Effector memory CD4-positive, alpha-beta T cell (primary cell): ENCODE measurements around the gene PARP9.

Source experiments
- DNase-seq, 3 donors: peaks; one replicate each; pipeline ENCODE4 v3.0.0-alpha.2; 2020
- H3K27ac ChIP-seq: 2 replicates; pipeline ENCODE4 v1.7.0; 2013; ENCODE audit warnings: mild to moderate bottlenecking, low read length, moderate library complexity; ENCODE audit not compliant: insufficient read depth, poor library complexity, severe bottlenecking
- H3K27me3 ChIP-seq: replicated peaks from 2 replicates; pipeline ENCODE4 v1.7.0; 2013; ENCODE audit warnings: mild to moderate bottlenecking, low read length; ENCODE audit not compliant: insufficient read depth, control insufficient read depth, poor library complexity, severe bottlenecking
- H3K36me3 ChIP-seq: 2 replicates; pipeline ENCODE4 v1.7.0; 2013; ENCODE audit warnings: mild to moderate bottlenecking, low read length, moderate library complexity; ENCODE audit not compliant: control insufficient read depth, insufficient read depth
- H3K4me1 ChIP-seq: 2 replicates; pipeline ENCODE4 v1.7.0; 2013; ENCODE audit warnings: low read length, mild to moderate bottlenecking; ENCODE audit not compliant: control insufficient read depth, insufficient read depth, poor library complexity, severe bottlenecking
- H3K4me3 ChIP-seq: 2 replicates; pipeline ENCODE4 v1.7.0; 2013; ENCODE audit warnings: low read length, low read depth, mild to moderate bottlenecking; ENCODE audit not compliant: insufficient read depth, poor library complexity, severe bottlenecking
- H3K9me3 ChIP-seq: 2 replicates; pipeline ENCODE4 v1.7.0; 2013; ENCODE audit warnings: mild to moderate bottlenecking, low read length, moderate library complexity; ENCODE audit not compliant: control insufficient read depth

Gene PARP9

DNA sequence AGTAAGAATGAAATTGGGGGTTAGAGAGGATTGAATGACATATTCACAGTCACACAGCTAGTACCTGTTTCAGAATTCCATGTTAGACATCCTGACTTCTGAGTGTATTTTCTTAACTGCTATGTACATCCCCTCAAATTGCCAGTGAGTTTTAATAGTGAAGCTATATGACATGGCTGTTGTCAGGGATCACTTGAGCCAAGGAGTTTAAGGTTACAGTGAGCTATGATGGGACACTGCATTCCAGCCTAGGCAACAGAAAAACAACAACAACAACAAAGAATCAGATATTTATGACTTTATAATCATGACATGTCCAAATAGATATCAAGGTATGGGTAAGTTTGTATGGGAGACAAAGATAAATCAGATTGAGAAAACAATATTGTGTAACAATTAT lies 29.9 kb upstream of the PARP9 start:
- H3K27ac ChIP-seq = no peak overlapping the region
- no peaks in the 10 kb centered on the region for H3K27me3 ChIP-seq
- no peak for DNase-seq
- peaks cover 5% of the 10 kb centered on the region for H3K36me3 ChIP-seq
- H3K9me3 ChIP-seq = no peaks in the 10 kb centered on the region
- H3K4me1 ChIP-seq = no peaks in the 10 kb centered on the region
- no peak overlapping the region for H3K4me3 ChIP-seq

DNA sequence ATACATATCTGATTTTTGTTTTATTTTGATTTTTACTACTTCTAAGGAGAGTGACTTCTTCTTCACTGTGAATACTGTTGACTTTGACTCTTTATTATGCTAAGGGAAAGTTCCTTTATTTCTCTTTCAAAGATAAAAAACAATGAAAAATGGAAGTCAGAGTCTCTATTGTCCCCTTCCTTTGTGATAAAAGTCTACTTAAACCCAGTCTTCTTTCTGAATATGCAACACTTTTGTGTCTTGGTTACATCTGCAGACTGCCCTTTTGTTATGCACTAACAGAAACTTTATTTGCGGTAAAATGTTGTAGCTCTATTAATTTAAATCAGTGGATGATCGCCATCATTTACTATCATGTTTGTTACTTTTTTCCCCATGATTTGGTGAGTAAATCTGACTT lies 26.5 kb upstream of the PARP9 start:
- Histone ChIP-seq H3K27ac (no peak overlapping the region), H3K4me3 (no peak overlapping the region), H3K27me3 (no peaks in the 10 kb centered on the region)

DNA sequence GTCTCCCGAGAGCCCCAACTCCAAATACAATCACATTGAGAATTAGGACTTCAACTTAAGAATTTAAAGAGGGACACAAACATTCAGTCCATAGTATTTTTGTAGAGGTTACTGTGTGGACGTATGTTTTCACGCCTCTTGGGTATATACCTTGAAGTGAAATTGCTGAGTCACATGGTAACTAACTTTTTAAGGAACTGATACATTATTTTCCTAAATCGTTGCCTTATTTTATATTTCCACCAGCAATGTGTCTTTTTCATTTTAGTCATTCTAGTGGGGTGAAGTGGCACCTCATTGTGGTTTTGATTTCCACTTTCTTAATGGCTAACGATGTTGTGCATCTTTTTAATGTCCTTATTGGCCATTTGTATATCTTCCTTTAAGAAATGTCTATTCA lies 25.2 kb upstream of the PARP9 start:
- DNase-seq = no peak
- no peaks in the 10 kb centered on the region for H3K36me3 ChIP-seq
- no peaks in the 10 kb centered on the region for H3K27me3 ChIP-seq
- H3K4me3 ChIP-seq = no peak overlapping the region
- no peaks in the 10 kb centered on the region for H3K4me1 ChIP-seq
- no peaks in the 10 kb centered on the region for H3K9me3 ChIP-seq
- H3K27ac ChIP-seq = no peak overlapping the region

More for the DNA sequence above, 26.5 kb upstream of the PARP9 start:
- DNase-seq = no peak
- Histone ChIP-seq H3K36me3 (no peaks in the 10 kb centered on the region), H3K4me1 (no peaks in the 10 kb centered on the region), H3K9me3 (no peaks in the 10 kb centered on the region)

DNA sequence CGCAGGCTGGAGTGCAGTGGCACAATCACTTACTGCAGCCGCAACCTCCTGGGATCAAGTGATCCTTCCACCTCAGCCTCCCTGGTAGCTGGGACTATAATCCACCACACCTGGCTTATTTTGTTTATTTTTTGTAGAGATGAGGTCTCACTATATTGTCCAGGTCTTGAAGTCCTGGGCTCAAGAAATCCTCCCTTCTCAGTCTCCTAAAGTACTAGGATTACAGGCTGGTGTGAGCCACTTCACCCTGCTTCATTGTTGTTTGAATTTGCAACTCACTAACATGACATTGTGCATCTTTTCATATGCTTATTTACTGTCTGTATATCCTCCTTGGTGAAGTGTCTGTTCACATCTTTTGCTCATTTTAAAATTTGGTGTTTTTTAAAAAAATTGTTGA lies 23.5 kb upstream of the PARP9 start:
- Histone ChIP-seq H3K4me1 (no peaks in the 10 kb centered on the region), H3K36me3 (peaks cover 10% of the 10 kb centered on the region), H3K4me3 (no peak overlapping the region), H3K27me3 (no peaks in the 10 kb centered on the region), H3K9me3 (no peaks in the 10 kb centered on the region), H3K27ac (no peak overlapping the region)
- DNase-seq = no peak

DNA sequence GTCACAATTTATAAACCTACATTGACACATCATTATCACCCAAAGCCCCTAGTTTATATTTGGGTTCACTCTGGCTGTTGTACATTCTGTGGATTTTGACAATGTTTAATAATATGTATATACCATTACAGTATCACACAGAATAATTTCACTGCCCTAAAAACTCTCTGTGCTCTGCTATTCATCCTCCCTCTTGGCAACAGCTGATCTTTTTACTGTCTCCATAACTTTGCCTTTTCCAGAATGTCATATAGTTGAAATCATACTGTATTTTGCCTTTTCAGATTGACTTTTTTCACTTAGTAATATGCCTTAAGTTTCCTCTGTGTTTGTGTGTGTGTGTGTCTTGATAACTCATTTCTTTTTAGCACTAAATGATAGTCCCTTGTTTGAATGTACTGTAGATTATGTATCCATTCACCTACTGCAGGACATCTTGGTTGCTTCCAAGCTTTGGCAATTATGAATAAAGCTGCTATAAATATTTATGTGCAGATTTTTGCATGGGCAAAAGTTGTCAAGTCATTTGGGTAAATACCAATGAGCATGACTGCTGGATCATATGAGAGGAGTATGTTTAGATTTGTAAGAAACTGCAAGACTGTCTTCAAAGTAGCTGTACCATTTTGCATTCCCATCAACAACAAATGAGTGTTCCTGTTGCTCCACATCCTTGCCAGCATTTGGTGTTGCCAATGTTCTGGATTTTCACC lies 22.8 kb upstream of the PARP9 start:
- peaks cover 10% of the 10 kb centered on the region for H3K36me3 ChIP-seq
- no peaks in the 10 kb centered on the region for H3K9me3 ChIP-seq
- H3K4me1 ChIP-seq = no peaks in the 10 kb centered on the region
- H3K27me3 ChIP-seq = no peaks in the 10 kb centered on the region
- no peak overlapping the region for H3K27ac ChIP-seq
- H3K4me3 ChIP-seq = no peak overlapping the region
- DNase-seq = no peak

DNA sequence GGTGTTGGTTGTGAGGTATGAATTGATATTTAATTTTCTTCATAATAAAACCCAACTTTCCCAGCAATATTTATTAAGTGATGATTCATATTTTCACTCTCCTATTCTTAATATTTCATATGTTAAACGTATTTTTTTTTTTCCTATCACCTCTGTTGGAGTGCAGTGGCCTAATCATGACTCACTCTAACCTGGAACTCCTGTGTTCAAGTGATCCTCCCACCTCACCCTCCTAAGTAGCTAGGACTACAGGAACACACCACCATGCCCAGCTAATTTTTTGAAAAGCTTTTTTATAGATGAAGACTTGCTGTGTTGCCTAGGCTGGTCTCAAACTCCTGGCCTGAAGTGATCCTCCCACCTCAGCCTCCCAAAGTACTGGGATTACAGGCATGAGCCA lies 22.0 kb upstream of the PARP9 start:
- no peak overlapping the region for H3K4me3 ChIP-seq
- H3K27ac ChIP-seq = no peak overlapping the region
- DNase-seq = no peak
- no peaks in the 10 kb centered on the region for H3K4me1 ChIP-seq
- peaks cover 10% of the 10 kb centered on the region for H3K36me3 ChIP-seq
- no peaks in the 10 kb centered on the region for H3K9me3 ChIP-seq
- H3K27me3 ChIP-seq = no peaks in the 10 kb centered on the region

DNA sequence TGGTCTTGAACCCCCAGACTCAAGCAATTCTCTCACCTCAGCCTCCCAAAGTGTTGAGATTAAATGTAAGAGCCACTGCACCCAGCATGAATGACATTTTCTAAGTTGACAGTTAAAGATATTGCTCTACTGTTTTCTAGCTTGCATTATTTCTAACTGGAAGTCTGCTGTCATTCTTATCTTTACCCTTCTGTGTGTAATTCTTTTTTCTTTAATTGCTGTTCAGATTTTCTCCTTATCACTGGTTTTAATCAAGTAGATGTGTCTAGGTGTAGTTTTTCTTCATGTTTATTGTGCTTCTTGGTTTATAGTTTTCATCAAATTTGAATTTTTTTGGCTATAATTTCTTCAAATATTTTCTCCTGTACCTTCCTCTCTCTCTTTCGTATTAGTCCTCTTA lies 18.3 kb upstream of the PARP9 start:
- no peak overlapping the region for H3K4me3 ChIP-seq
- DNase-seq = no peak
- H3K36me3 ChIP-seq = peaks cover 10% of the 10 kb centered on the region
- H3K4me1 ChIP-seq = no peaks in the 10 kb centered on the region
- no peaks in the 10 kb centered on the region for H3K27me3 ChIP-seq
- no peaks in the 10 kb centered on the region for H3K9me3 ChIP-seq
- no peak overlapping the region for H3K27ac ChIP-seq

DNA sequence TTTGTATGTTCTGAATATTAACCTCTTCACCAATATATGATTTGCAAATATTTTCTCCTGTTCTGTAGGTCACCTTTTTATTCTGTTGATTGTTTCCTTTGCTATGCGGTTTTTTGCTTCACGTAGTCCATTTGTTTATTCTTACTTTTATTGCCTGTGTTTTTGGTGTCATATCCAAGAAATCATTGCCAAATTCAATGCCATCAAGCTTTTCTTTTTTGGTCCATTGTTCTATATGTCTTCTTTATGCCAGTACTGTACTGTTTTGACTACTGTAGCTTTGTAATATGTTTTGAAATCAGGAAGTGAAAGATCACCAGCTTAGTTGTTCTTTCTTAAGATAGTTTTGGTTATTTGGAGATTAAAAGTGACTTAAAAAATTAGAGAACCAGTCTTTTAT lies 17.5 kb upstream of the PARP9 start:
- no peak overlapping the region for H3K27ac ChIP-seq
- H3K27me3 ChIP-seq = no peaks in the 10 kb centered on the region
- no peak overlapping the region for H3K4me3 ChIP-seq
- no peaks in the 10 kb centered on the region for H3K9me3 ChIP-seq
- peaks cover 2% of the 10 kb centered on the region for H3K4me1 ChIP-seq
- H3K36me3 ChIP-seq = peaks cover 10% of the 10 kb centered on the region
- DNase-seq = no peak

DNA sequence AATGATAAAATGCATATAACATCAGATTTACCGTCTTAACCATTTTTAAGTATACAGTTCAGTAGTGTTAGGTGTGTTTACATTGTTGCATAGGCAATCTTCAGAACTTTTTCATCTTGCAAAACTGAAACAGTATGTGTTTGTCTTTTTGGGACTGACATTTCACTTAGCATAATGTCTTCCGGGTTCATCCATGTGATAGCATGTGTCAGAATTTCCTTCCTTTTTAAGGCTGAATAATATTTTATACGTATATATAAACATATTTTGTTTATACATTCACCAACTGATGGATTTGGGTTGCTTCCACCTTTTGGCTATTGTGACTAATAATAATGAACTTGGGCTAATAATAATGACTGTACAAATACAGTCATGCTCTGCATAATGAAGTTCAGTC lies 16.4 kb upstream of the PARP9 start:
- Histone ChIP-seq H3K4me1 (peaks cover 4% of the 10 kb centered on the region), H3K36me3 (peaks cover 10% of the 10 kb centered on the region), H3K9me3 (no peaks in the 10 kb centered on the region), H3K27ac (no peak overlapping the region), H3K27me3 (no peaks in the 10 kb centered on the region), H3K4me3 (no peak overlapping the region)
- DNase-seq = no peak

DNA sequence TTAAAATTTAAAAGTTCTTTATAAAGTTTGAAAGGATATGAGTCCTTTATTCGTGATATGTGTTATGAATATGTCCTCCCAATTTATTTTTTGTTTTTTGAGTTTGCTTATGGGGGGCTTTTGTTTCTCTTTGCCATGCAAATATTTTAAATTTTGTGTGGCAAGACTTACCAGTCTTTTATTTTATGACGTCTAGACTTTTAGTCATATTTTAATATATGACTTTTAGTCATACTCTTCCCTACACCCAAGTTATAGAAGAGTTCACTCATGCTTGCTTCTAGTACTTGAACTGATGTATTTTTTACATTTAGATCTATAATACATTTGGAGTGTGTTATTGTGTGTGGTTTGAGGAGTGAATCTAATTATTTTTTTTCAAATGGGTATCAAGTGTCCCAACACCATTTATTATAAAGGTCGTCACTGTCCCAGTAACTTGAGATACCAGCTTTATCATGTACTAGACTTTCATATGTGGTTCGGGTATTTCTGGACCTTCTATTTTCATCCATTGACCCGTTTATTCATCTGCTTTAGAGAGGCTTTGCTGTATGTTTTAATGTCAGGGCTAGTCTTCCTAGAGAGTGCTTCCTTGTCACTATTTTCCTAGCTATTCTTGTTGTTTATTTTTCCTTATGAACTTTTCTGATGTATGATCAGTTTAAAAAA lies 14.1 kb upstream of the PARP9 start:
- Histone ChIP-seq H3K27me3 (no peaks in the 10 kb centered on the region), H3K4me3 (peak overlapping the region; percentile 69), H3K36me3 (peaks cover 3% of the 10 kb centered on the region), H3K4me1 (peaks cover 5% of the 10 kb centered on the region), H3K27ac (peak overlapping the region; percentile 66), H3K9me3 (no peaks in the 10 kb centered on the region)
- no peak for DNase-seq
